ENCODE data around the gene SPIRE1.

Gene SPIRE1

GRCh38 chr18:12657684-12658425 is at the start of gene SPIRE1:
SPIRE1 (minus strand) TSS chr18:12658107; CDS start chr18:12657866, 241 bp downstream.
- DNase-seq (ENCODE audit: low read depth), result peak; percentile 15

DNA sequence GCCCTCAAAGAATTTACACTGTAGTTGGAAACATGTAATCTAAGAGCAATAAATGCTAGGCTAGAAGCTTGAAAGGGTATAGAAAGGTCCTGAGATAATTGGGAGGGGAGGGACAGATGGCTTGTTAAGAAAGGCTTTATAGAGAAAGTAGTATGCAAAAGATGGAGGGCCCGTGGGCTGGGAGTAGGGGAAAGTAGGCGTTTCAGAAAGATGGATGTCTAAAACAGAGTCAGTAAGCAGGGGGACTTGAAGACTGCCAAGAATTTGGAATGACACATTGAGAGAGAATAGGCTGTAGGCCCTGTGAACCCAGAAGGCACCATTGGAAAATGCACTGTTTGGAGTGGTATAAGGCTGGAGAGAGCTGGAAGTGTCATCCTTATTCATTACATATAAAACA is 45.8 kb upstream of the SPIRE1 start:
- no peak for DNase-seq (ENCODE audit: low read depth)

DNA sequence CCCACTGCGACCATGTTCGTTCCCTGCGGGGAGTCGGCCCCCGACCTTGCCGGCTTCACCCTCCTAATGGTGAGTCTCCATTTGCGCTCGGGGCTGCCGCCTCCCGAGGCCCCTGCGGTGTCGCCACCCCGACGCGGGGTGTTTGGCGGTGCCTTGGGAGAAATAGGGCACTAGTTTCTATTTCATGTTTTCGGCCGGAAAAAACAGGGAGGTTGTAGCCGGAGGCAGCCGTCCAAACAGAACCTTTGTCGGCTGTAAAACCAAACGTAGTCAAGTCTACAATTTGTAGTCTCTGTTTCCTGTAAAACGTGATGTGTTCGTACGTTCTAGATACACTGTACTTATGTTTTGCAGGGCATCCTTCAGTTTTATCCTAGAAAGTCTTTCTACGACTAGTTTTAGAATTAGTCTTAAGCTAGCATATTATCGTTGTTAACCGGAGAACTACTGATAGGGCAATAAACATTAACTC is 45.2 kb upstream of the SPIRE1 start:
- no peak for DNase-seq (ENCODE audit: low read depth)

DNA sequence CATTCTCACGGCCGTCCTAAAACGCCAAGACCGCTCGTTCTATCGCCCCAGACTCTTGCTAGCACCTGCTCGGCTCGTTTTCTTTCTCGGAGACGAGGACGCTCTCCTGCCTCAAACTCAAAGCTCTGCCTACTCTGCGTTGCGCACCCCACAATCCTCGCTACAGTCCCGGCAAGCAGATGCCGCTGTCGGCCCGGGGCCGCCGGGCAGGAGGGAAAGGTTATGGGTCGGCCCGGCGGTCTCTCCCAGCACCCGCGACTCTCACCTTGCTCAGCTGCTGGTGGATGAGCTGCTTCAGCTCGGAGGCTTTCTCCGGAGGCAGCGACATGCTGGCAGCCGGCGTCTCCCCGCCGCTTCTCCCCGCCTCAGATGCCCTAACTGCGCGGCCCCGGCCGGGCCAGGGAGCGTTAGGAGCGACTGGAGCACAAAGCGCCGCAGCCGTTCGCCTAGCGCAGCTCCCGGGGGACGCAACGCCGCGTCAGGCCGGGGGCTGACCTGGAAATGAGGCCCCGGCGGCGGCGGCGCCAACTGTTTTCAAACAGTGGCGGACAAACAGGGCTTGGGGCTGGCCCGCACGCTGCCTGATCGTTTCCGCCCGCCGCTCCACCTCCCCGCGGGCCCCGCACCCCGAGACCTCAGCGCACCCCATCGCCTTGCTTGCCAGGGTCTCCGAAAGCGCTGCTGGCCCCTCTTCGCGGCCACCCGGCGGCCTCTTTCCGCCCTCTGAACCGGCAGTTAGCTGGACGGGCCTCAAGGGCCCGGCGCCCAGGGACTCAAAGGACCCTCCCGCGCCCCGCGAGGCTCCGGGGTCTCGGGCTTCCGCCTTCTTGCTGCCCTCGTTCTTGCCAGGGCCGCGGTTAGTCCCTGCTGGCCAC is 44.6 kb upstream of the SPIRE1 start, which contains the start of the genes CEP76 and PSMG2:
Gene CEP76 (minus strand): TSS at position 503 of the 875 bp plus-strand sequence. CDS start 175 bp downstream, at position 328.
Gene PSMG2 (plus strand): TSS at position 822 of the 875 bp plus-strand sequence. CDS start 66 bp downstream, outside the sequence.
- peak; percentile 77 for DNase-seq (ENCODE audit: low read depth)

DNA sequence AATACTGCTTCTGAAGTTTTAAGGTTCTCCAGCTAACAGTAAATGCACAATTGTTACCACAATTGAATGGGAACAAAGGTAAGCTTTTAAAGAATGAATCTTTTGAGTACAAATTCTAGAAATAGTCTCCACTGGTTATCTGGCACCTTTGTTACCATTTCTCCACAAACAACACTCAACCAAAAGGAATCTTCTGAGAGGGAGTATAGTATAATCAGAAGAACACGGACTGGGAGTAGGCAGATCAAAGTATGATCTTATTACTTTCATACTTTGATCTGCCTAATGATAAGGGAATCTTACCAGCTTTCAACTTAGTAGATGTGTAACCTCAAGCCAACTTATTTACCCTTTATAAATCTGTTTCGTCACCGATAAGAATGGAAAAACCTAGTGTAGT is 43.3 kb upstream of the SPIRE1 start:
- no peak for DNase-seq (ENCODE audit: low read depth)

DNA sequence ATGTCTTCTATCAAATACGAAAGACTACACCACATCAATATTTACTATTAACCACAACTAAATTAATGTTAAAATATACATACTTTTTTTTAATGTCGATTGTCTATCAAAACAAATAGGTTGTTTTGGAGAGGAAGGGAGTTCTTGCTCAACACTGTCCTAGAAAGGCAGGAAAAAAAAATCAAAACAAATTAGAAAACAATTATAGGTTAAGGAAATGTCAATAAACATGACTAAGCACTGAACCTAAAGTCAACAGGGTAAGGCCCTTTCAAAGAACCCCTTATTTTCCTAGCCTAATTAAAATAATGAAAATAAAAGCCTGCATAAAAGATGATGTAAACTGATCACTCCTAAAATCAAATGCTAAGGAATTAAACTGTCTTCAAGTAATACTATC is 41.8 kb upstream of the SPIRE1 start:
- no peak for DNase-seq (ENCODE audit: low read depth)

- no peak for DNase-seq (ENCODE audit: low read depth)
Observed at GRCh38 chr18:12694032-12694431, 36.1 kb upstream of the SPIRE1 start.

DNA sequence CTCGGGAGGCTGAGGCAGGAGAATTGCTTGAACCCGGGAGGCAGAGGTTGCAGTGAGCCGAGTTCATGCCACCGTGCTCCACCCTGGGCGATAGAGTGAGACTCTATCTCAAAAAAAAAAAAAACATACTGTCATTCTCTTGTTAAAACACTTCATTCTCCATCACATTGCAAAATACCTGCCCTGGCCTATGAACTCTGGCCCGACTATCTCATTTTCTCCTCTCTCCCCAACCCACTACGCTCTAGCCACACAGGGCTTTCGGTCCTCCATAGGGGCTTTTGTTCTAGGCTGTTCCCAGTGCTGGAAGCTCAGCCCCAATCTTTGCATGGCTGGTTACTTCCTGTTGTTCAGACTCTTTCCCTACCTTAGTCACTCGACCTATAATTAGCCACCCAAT is 34.3 kb upstream of the SPIRE1 start:
- no peak for DNase-seq (ENCODE audit: low read depth)

DNA sequence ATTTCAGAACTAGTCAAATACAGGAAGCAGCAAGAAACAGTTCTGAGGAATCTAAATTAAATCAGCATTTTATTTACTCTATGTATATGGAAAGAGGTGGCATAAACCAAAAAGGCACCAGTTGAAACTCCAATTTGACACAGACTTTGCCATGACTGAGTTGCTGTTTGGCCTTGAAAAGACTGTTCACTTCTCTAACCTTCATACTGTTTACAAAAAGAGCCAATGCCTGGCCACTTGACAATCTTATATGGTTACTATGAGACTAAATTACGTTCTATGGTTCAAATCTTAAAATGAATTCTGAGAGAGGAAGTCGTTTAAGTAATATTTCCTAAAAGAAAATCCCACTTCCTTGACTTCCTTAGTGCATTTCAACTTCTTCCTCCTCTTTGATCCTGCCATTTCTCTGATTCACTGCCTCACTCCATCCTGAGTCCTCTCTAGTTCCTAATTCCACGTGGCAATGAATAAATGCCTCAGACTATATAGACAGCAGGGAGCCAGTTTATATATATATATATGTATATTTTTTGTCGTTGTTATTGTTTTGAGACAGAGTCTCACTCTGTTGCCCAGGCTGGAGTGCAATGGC is 31.4 kb upstream of the SPIRE1 start:
- no peak for DNase-seq (ENCODE audit: low read depth)

DNA sequence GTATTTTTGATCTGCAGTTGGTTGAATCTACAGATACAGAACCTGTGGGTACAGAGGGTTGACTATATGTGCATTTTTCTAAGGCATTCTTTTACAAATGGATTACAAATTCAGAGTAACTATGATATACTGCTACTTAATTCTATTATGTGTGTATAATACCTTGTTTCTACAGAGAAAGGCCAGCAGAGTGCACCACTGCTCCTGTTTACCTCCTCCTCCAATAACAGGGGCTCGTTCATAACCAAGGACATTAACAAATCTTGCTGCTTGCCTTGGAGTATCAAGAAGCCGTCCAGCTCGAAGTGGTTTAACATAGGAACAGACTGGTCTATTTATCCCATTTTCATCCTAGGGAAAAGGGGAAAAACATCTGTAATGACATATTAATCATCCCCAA is 28.2 kb upstream of the SPIRE1 start:
- no peak for DNase-seq (ENCODE audit: low read depth)

DNA sequence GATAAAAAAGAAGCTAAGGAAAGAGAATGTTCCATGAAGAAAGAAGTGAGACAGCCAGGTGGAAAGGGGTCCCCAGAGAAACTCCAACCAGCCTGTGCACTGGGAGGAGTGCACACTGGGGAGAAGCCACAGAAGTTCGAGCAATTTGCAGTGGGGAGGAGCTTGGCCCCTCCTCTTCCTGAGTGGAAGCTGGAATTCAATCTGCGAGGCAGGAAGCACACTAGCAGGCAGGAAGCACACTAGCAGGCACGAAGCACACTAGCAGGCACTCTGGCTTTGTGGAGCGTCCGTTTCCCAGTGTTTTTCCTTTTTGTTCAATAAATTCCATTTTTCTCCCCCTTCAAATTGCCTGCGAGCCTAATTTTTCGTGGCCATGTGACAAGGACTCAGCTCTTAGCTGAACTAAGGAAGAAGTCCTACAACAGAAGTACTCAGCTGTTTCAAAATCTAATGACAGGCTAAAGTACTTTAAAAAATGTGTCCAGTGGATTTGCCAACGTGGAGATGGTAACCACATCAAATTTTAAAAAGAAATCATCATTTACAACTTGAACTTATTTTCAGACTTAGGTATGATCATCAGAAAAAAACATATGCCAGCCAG is 21.4 kb upstream of the SPIRE1 start:
- no peak for DNase-seq (ENCODE audit: low read depth)

DNA sequence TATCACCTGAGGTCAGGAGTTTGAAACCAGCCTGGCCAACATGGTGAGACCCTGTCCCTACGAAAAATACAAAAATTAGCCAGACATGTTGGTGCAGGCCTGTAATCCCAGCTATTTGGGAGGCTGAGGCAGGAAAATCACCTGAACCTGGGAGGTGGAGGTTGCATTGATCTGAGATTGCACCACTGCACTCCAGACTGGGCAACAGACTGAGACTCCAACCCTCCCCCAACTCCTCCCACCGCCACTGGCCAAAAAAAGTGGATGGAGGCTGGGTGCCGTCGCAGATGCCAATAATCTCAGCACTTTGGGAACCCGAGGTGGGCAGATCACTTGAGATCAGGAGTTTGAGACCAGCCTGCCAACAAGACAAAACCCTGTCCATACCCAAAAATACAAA is 10.1 kb upstream of the SPIRE1 start:
- DNase-seq (ENCODE audit: low read depth), result no peak

DNA sequence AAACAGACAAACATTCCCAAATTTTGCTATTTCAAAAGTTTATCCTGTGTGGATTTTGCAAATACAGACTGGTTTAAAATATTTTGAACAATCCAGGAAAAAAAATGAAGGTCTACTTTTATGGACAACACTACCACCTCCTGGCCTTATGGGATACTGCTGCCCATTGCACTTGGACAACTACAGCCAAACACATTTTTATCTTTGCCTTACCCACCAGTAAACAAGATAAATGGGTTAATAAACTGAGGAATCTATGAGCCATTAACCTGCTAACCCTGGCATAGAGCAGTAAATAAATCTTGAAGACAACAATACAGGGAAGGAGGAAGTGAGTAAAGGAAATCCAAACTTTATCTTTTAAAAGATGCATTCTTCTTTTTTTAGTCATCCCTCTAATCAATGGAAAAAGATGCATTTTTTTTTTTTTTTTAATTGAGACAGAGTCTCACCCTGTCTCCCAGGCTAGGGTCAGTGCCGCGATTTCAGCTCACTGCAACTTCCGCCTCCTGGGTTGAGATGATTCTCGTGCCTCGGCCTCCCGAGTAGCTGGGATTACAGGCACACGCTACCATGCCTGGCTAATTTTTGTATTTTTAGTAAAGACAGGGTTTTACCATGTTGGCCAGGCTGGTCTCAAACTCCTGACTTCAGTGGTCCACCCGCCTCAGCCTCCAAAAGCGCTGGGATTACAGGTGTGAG is 2.1 kb upstream of the SPIRE1 start:
- peak; percentile 5 for DNase-seq (ENCODE audit: low read depth)

GRCh38 chr18:12658426-12659138 is 675 bp upstream of the SPIRE1 start:
- DNase-seq (ENCODE audit: low read depth), result no peak

- no peak for DNase-seq (ENCODE audit: low read depth)
Observed at GRCh38 chr18:12656938-12657683, 796 bp downstream of the SPIRE1 start.

DNA sequence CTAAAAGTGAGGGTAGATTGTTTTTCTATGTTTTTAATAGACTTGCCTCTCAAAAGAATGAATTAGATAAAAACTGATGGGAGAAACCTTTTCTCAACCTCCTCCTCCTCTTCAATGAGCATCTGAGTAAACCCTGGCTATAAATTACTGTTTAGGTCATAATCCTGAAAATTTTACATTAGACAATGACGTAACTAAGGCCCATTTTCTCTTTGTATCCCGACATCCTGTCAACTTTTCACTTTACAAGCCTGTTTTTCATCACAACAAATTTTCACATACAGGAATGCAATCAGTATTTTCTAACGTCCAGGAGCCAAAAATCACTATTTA is 1.3 kb downstream of the SPIRE1 start:
- no peak for DNase-seq (ENCODE audit: low read depth)

DNA sequence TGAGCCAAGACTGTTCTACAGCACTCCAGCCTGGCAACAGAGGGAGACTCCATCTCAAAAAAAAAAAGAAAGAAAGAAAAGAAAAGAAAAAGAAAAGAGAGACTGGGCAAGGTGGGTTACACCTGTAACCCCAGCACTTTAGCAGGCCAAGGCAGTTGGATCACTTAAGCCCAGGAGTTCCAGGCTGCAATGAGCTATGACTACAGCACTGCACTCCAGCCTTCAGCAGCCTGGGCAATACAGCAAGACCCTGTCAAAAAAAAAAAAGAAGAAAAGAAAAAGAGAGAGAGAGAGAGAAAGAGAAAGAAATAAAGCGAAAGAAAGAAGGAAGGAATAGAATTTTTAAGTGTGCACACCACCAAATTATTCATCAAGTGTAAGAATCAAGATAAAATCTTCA is 2.9 kb downstream of the SPIRE1 start:
- no peak for DNase-seq (ENCODE audit: low read depth)

DNA sequence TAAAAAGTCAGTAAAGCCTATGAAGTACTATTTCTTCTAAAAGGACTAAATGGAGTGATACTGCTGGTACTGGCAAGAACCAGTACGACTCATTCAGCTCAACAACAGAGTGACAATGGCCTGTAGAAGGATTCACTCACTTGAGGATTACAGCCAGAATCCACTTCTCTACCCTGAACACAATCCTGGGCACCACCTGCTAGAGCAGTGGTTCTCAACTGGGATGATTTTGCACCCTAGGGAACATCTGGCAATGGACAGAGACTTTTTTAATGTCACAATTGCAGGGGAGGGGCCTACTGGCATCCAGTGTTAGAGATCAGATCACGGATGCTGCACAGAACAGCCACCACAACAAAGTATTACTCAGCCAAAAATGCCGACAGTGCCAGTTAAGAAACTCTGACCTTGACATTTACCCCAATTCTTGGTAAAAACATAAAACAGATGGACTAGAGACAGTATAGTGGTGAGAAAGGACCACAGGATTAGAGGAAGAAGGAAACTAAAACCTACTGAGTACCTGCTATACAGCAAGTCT is 5.0 kb downstream of the SPIRE1 start:
- no peak for DNase-seq (ENCODE audit: low read depth)

DNA sequence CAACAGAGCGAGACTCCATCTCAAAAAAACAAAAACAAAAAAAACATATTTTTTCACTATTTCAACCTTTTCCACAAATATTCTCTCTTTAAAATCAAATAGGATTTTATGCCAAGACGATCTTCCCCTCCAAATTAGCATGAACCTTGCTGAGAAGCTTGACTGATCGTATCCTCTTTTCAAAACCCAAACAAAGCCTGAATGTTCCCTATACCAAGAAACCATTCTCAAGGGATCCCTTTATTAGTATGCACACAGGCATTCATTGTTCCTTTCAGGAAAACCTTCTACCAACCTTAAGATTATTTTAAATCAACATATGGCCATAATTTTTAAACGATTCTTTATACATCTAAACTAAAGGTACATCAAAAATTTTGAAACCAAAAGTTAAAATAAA is 6.3 kb downstream of the SPIRE1 start:
- no peak for DNase-seq (ENCODE audit: low read depth)

DNA sequence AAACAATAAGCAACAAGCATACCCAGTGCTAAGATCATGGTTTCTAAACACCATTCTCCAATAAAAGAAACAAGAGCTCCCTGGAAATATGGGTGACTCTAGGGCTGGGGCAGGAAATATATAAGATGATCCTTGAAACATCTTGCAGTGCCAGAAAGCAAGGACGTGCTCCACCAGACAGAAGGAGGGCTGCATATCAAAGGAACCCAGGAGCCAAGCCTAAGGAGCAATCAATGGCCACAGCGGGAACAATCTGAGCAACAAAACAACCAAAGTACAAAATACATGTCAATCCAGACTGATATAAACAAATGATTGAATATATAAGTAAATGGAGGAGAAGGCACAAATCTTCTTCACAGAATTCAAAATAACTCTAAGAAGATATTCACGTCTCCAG is 10.1 kb downstream of the SPIRE1 start:
- no peak for DNase-seq (ENCODE audit: low read depth)

Data from stimulated activated CD8-positive, alpha-beta memory T cell treated with anti-CD3 and anti-CD28 coated beads, Interleukin-4, amount 100 ng/mL, for 24 hours (primary cell).